HG02981 (cell line): Measurements from ENCODE around the gene NETO1.

ENCODE experiments used
- ATAC-seq: cut with Tn5 transposase; IDR thresholded peaks from one replicate; pipeline ENCODE4 v1.9.1; 2021; ENCODE audit warnings: mild to moderate bottlenecking, moderate library complexity; ENCODE audit not compliant: unreplicated experiment

NETO1 gene, protein sequence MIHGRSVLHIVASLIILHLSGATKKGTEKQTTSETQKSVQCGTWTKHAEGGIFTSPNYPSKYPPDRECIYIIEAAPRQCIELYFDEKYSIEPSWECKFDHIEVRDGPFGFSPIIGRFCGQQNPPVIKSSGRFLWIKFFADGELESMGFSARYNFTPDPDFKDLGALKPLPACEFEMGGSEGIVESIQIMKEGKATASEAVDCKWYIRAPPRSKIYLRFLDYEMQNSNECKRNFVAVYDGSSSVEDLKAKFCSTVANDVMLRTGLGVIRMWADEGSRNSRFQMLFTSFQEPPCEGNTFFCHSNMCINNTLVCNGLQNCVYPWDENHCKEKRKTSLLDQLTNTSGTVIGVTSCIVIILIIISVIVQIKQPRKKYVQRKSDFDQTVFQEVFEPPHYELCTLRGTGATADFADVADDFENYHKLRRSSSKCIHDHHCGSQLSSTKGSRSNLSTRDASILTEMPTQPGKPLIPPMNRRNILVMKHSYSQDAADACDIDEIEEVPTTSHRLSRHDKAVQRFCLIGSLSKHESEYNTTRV

DNA sequence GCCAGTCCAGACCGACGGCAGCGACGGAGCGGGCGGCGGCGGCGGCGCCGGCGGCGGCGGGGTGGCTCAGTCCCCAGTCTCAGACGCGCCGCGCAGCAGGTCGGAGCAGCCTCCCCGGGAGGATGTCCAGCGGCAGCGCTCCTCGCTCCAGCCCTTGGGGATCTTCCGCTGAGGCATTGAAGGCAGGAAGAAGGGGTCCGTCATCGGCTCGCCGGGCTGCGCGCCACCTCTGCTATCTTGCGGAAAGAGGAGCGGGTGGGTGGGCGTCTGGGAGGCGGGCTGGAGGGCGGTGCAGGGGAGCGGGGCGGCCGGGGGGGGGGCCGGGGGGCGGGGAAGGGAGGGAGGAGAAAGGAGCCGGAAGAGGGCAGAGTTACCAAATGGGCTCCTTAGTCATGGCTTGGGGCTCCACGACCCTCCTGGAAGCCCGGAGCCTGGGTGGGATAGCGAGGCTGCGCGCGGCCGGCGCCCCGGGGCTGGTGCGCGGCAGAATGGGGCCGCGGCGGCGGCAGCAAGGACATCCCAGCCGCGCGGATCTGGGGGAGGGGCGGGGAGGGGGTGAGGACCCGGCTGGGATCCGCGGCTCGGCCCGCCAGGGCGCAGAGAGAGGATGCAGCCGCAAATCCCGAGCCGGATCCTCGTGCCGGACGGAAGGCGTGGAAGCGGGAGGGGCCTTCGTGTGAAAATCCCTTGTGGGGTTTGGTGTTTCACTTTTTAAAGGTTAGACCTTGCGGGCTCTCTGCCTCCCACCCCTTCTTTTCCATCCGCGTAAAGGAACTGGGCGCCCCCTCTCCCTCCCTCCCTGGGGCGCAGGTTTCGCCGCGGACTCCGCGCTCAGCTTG, at the start of gene NETO1:
Gene NETO1, minus strand, starts transcription at position 242 of the 839 bp plus-strand sequence. CDS start 696 bp downstream, outside the sequence.
- no peak for ATAC-seq

DNA sequence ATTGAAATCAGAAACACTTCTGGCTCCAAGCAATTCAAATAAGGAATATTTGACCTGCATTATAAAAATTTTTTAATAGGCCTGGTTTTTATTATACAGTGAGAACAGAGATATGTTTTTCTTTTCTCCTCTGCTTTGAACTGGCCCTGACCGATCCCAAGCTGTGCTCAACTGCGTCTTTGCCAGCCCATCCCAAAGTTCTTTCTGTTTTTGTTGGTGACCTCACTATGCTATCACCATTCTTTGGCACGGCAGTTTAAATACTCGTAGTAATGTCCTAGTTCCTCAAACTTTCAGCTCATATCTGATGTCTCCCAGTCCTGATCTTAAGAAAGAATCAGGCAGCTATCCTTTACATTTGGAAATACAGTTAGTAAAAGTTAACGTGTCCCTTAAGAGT, 42.3 kb upstream of the NETO1 start:
- ATAC-seq = no peak

DNA sequence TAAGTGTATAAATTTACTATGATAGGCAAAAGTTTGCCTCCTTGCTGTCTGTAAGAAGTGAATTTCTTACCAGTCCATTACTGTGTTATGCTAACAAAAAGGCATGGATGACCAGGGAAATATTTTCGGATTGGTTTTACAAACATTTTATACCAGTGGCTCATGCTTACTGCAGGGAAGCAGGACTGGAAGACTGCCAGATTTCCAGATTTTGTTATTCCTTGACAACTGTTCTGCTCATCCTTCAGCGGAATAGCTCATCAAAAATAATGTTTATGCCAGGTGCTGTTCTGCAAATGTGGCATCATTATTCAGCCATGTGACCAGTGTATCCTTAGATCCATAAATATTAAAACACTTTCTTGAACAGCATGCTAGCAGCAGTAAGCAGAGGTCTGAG, 40.4 kb upstream of the NETO1 start:
- ATAC-seq = no peak

DNA sequence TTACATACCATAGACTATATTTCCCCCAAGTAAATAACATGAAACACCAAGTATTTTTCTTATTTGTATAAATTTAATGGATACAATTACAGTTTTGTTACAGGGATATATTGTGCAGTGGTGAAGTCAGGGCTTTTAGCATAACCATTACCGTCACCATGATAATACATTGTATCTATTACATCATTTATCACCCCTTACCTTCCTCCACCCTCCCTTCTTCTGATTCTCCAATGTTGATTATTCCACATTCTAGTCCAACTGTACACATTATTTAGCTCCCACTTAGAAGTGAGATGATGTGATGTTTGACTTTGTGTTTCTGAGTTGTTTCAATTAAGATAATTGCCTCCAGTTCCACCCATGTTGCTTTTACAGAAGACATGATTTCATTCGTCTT, 35.2 kb upstream of the NETO1 start:
- no peak for ATAC-seq

DNA sequence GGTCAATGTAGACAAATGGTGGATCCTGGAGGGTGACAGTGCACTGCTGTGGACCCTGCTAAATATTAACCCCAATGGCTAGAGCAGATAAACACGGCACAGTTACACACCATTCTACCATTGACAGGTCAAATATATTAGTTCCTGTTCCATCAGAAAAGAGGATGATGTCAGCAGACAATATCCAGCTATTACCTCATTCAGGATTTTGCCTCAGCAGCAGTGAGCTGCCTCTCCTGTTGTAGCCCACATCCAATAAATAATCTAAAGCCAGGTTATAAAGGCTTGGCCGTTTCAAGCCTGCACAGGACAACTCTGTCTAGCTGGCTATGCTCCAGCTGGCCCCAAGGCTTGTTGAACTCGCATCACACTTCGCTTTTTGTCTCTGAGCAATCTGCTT, 31.6 kb upstream of the NETO1 start:
- no peak for ATAC-seq

DNA sequence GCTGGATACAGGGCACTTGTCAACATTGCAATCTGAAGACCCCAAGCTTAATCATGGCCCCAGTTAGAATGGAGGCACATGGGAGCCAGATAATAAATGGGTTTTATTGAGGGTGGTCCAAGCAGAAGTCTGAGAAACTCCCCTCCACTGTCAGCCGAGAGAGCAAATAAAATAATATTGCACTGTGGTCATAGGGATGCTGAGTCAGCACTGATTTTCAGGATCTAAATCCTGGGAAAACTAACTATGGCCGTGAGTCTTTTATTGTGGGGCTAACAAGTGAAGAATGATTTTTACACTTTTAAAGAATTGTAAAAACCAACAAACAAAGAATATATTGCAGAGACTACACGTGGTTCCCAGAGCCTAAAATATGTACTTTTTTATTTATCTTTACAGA, 31.1 kb upstream of the NETO1 start:
- ATAC-seq = no peak

DNA sequence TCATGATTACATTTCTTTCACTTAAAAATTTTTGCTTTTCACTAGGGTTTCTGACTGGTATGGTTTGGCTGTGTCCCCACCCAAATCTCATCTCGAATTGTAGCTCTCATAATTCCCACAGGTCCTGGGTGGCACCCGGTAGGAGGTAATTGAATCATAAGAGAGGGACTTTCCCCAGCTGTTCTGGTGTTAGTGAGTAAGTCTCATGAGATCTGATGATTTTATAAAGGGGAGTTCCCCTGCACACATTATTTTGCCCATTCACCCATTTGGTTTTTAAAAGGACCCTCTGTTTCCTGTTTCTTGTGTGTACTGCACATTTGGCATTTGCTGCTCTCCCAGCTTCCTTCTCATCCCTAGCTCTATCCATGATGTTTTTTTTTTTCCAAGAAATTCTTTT, 27.8 kb upstream of the NETO1 start:
- ATAC-seq = no peak

DNA sequence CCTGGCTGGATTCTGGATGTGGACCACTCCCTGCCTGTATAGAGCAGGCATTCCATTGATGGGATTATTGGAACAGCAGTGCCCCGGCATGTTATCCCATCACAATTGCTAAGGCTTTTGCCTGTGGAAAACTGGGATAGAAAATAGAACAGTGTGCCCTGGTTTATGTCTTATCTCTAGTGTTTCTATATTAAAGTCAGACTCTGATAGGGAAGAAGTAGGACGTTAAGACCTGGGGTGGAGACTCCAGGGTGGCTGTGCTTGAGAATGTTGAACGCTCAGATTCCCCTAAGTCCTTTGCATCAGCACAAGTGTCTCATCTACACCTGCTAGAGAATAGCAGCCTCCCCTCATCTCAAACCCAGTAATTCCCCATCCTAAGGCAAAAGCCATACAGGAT, 10.8 kb upstream of the NETO1 start:
- ATAC-seq = no peak

DNA sequence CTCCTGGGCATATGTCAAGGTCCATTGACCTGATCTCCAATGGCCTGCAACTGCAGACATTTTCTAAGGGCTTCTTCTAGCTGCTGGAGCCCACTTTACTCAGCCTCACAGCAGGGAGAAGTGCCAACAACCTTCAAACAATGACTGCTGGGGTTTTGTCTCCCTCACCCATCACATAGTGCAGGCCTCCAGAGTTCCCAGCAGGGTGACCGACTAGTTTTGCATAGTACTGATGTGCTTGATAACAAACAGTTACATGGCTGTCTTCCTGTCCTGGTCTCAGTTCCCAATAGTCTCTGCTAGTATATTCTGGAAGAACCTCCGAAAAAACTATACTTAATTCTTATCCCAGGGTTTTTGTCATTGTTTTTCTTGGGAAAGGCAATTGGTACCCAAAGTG, 10.4 kb upstream of the NETO1 start:
- ATAC-seq = no peak

DNA sequence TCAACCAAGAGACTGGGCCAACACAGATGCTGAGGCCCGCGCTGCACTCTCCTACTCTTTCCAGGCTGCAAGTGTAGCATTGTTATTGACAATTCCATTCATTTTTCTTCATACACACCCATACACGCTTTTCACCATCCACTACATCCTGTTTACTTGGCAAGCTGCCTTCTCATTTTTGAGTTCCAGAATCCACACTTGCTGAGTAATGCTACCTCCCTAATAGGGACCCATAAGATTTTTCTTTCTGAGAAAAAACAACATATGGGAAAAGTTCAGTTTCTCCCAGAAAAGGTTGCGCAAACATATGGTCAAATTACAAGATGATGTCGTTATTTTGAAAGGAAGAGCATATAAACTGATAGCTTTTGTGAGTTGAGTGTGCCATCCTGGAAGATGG, 3.3 kb upstream of the NETO1 start:
- ATAC-seq = no peak

DNA sequence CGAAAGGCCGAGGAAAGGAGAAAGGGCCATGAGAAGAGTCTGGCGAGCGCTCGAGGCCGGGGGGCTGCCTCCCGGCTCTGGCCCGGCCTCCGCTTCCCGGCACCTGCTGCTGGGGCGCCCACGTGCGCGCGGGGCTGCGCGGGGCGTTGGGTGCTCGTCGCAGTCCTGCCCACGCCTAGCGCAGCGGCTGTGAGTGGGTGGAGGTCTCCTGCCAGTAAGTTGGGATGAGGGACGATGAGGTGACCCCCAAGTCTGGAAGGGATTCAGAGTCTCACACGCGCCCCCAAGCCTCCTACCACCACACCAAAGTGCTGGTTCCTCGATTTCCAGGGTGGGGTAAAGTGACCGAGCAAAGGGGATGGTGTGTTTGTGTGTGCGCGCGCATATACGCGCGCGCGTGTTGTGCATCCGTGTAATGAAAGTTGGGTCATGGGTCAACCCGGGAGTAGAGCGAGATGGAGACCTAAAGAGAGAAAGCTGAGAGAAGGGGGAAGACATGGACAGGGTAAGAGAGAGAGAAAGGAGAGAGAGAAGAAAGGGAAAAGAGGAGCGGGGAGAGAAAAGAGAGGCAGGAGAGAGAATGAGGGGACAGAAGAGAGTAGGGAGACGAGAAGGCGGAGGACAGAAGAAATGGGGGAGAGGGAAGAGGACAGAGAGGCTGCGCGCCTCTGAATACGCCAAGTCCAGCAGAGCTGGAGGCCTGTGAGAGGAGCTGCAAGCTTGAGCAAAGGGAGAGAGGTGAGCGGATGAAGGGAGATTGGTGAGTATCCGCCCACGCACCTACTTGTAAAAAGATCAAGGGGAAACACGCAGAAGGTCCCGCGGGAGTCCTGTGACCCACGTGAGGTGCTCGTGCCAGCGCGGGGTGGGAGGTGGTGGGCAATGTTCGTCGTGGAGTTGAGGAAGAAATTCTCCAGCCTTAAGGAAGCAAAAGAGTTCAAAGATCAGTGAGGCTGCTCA, 1.7 kb upstream of the NETO1 start:
- ATAC-seq = no peak

DNA sequence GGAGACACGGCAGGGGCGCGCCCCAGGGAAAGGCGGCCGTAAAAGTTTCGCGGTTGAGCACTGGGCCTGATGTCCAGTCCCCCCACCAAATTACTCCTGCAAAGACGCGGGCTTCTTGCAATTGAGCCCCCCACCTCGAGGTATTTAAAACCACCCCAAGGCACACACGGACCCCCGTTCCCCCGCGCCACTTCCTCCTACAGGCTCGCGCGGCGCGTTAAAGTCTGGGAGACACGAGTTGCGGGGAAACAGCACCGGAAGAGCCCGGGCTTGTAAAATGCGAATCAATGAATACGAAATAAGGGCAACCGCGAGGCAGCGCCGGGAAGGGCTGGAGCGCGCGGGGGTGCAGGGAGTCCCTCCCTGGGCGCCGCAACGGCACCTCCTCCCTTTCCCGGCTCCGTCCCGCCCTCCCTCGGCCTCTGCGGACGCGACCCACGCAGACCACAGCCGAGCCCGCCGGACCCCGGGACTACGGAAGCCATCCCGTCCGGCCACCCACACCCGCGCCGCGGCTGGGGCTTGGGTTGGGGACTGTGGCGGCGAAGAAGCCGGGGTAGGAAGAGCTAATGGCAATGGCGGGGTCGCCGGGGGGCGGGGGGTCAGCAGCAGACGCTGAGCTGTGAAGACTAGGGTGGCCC, 918 bp upstream of the NETO1 start:
- no peak for ATAC-seq

DNA sequence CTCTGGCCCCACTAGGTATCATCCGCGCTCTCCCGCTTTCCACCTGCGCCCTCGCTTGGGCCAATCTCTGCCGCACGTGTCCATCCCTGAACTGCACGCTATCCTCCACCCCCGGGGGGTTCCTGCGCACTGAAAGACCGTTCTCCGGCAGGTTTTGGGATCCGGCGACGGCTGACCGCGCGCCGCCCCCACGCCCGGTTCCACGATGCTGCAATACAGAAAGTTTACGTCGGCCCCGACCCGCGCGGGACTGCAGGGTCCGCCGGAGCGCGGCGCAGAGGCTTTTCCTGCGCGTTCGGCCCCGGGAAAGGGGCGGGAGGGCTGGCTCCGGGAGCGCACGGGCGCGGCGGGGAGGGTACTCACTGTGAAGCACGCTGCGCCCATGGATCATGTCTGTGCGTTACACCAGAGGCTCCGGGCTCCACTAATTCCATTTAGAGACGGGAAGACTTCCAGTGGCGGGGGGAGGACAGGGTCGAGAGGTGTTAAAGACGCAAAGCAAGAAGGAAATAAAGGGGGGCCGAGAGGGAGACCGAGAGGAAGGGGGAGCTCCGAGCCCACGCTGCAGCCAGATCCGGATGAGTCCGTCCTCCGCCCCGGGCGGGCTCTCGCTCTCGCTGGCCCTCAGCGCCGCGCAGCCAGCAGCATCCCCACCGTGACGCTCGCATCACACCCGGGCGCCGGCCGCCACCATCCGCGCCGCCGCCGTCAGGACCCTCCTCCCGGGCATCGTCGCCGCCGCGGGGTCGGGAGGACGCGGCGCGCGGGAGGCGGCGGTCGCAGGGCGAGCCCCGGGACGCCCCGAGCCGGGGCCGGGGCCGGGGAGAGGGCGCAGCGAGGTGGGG, 664 bp downstream of the NETO1 start:
- no peak for ATAC-seq

DNA sequence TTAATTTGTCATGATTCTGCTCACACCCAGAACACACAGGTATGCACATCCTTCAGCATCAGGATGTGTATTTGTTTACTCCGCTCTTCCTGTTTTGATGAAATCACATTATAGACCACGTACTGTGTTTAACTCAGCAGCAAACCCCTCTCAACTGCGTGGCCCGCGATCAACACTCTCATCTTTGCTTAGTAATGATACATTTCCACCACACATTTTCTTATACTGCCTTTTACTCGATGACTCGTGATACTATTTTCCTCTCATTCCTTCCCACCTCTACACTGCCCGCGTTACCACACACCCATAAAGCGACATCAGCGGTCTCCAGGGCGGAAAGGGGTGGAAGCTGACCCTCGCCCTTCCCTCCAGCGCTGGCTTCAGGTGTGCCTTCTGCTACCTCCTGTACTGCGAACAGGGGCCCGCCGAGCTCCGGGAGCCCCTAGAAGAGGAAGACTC, 1.3 kb downstream of the NETO1 start:
- ATAC-seq = no peak

DNA sequence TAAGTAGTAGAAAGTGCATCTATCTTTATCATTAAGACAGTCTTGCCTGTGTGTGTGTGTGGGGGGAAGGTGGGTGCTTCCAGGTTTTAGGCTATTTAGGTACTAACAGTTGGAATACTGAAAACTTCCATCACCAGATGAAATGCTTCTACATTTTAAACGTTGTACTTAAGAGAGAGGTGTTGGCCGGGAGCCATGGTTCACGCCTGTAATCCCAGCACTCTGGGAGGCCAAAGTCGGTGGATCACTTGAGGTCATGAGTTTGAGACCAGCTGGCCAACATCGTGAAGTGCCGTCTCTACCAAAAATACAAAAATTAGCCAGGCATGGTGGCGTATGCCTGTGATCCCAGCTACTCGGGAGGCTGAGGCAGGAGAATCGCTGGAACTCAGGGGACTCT, 4.0 kb downstream of the NETO1 start:
- ATAC-seq = no peak

DNA sequence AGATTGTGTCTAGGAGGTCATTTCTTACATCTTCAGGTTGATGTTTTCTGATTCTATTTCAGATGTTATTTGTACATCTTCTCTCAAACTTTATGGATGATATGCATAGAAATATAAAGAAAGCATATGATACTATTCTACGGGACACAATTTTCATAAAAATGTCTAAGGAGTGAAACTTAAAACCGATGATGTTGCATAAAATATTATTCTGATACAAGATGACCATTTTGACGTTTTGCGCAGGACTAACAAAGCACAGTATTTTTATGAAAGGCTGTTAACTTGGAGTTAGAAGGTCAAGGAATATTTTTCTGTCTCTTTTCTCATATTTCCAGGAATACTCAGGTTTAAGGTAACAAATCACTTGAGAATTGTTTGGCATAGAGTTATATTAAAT, 8.7 kb downstream of the NETO1 start:
- ATAC-seq = no peak

DNA sequence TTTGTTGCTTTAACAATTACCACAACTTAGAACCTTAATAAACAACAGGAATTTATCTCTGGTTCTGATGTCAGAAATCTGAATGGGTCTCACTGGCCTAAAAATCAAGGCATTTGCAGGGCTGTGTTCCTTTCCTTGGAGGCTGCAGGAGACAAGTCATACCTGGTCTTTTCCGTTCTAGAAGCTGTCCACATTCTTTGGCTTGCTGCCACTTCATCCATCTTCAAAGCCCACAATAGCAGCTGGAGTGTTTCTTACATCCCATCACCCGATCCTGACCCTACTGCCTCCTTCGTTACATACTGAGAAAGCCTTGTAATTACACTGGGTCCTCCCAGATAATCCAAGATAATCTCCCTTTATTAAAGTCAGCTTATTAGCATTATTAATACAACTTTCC, 18.1 kb downstream of the NETO1 start:
- ATAC-seq = no peak

DNA sequence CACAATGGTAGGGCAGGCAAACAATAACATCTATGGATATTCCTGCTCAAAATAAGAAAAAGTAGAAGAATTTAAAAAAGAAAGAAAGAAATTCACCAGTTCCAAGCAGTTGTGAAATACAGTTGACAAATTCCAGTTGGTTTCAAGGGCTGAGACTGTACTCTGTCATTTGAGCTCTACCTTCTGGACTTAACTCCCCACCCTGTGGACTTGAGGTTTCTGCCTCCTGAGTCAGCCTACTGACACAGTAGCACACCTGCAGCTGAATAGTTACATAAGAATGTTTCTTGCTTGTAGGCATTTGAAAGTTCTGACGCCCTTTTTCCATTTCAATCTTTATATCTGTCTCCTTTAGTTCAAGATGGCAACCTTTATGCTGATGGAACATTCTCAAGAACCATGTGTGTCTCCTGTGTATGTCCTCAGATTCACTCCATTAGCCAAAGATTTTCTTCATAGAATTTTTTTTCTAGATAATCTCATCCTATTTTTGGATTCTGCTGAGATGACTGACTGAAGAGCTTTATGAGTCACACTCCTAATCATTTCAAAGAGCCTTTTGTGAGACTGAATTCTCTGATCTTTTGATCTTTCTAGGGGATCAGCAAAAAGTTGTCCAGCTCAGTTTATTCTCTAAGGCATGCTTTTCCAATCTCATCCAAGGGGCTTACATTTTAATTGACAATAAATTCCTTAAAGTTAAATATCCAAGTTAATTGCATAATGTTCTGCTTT, 19.1 kb downstream of the NETO1 start:
- no peak for ATAC-seq

DNA sequence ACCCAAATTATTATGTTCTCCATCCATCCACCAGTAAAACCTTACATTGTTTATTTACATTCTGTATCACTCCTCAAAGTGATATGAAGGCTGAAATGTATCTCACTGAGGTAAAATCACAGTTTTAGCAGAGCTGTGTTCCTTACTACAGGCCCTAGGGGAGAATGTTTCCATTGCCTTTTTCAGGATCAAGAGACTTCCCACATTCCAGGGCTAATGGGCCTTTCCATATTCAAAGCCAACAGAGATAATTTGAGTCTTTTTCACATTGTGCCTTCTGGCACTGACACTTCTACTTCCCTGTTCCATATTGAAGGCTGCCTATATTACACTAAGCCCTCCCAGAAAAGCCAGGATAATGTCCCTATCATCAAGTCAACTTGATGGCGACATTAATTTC, 20.0 kb downstream of the NETO1 start:
- no peak for ATAC-seq
